T47D (cell line): ENCODE data around the gene SURF1.

Source experiments
- DNase-seq, 2 experiments: peaks; one replicate each; pipeline versions ENCODE4 v3.0.0 to v3.0.0-alpha.2; 2011 to 2012; ENCODE audit warnings: low read depth in 1 of 2, low spot score in 1 of 2
- JUND ChIP-seq: IDR thresholded peaks from 2 replicates; pipeline ENCODE4 v1.6.1; 2012; ENCODE audit warnings: low read depth
- in situ Hi-C: cut with HindIII; loops from 2 replicates; pipeline ENCODE4 v1.10.0; 2016; ENCODE audit warnings: low sequenced_read_pairs, low pct_unique_long_range_greater_than_20kb

The SURF1 gene

GRCh38 chr9:133366435-133366834 lies 10.1 kb upstream of the SURF1 start:
- in situ Hi-C loops, result no loop called here
- TF ChIP-seq JUND, result no peak
- no peak for DNase-seq

GRCh38 chr9:133362359-133363044 lies 6.2 kb upstream of the SURF1 start:
- DNase-seq, result no peak
- TF ChIP-seq JUND, result no peak
- in situ Hi-C loops, result no loop called here

GRCh38 chr9:133361507-133362092 lies 5.3 kb upstream of the SURF1 start:
- no peak for DNase-seq
- in situ Hi-C loops, result no loop called here
- TF ChIP-seq JUND, result no peak

- in situ Hi-C loops, result no loop called here
- DNase-seq, result no peak
- TF ChIP-seq JUND, result no peak
Measured at GRCh38 chr9:133360400-133361393, 4.4 kb upstream of the SURF1 start.

GRCh38 chr9:133359399-133360175 lies 3.3 kb upstream of the SURF1 start:
- DNase-seq, result no peak
- TF ChIP-seq JUND, result no peak
- in situ Hi-C loops, result no loop called here

GRCh38 chr9:133357656-133358055 lies 1.4 kb upstream of the SURF1 start:
- no peak for DNase-seq
- no peak for TF ChIP-seq JUND
- in situ Hi-C loops, result no loop called here

GRCh38 chr9:133355881-133356357 lies 368 bp downstream of the SURF1 start:
- in situ Hi-C loops, result no loop called here
- DNase-seq, result peak in 1 of 2 experiments; percentile 46
- TF ChIP-seq JUND, result no peak

GRCh38 chr9:133354766-133355165 lies 1.5 kb downstream of the SURF1 start:
- in situ Hi-C loops, result no loop called here
- no peak for DNase-seq
- no peak for TF ChIP-seq JUND

GRCh38 chr9:133353548-133353947 lies 2.7 kb downstream of the SURF1 start:
- no peak for DNase-seq
- in situ Hi-C loops, result no loop called here
- TF ChIP-seq JUND, result no peak

GRCh38 chr9:133352635-133353340 lies 3.5 kb downstream of the SURF1 start:
- no peak for DNase-seq
- in situ Hi-C loops, result no loop called here
- TF ChIP-seq JUND, result no peak

GRCh38 chr9:133351908-133352634 lies 4.2 kb downstream of the SURF1 start:
- TF ChIP-seq JUND, result no peak
- in situ Hi-C loops, result no loop called here
- DNase-seq, result peak in 1 of 2 experiments; percentile 78
